GM19463 (cell line): ENCODE results near the gene BCAS3.
"Not testable (repeated sequence)": the region's sequence is repeated elsewhere in the genome, so short reads cannot be mapped to it uniquely, and the experiment has no call there.

ENCODE experiments used
- ATAC-seq: cut with Tn5 transposase; IDR thresholded peaks from one replicate; pipeline ENCODE4 v1.9.1; 2021; ENCODE audit warnings: mild to moderate bottlenecking, moderate library complexity; ENCODE audit not compliant: unreplicated experiment

BCAS3 gene

GRCh38 chr17:60920107-60920506, 242.5 kb downstream of the BCAS3 start:
- no peak for ATAC-seq

DNA sequence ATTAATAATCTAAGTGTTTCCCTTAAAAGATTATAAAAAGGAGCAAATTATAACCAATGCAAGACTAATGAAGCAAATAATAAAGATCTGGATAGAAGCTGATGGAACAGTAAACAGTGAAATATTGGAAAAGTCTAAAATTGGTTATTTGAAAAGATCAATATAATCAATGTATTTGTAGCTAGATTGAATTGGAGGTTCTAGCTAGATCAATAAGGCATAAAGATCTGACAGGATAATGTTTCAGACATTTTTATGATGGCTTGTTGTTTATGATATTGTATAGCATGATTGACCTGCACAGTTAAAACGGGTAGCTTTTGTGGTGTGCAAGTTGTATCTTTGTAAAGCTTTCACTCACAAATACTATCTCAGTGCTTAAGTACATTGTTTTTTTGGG, 245.3 kb downstream of the BCAS3 start:
- ATAC-seq, result no peak

DNA sequence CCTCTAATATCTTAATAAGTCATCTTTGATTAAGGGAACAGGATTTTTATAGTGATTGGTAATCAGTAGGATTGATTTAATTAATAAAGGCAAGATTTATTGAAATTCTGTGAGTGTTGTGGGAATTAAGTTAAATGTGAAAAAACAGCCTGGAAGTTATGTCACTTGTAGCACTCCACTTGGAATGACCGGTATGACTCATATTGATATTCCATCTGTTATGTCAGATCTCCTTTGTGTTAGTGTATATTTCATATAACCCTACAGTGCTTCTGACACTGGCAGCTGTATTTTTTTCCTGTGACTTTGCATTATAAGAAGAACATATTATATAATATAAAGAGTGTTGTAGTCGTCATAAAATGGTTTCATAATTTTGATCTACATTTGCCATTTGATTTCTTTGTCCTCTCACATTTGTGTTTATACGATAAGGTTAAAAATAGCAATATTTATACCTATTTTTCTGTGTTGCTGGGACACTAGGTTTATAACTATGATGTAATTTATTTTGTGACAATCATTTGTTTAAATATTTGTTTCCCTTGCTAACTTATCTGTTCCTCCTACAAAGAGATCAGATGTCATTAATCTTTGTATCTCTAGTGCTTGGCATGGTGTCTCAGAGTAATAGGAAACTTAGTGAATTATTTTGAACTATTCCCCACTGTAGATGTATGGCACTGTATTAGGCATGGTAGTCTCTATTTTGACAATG, 249.0 kb downstream of the BCAS3 start:
- ATAC-seq, result no peak

GRCh38 chr17:60933739-60934138, 256.1 kb downstream of the BCAS3 start:
- no peak for ATAC-seq

DNA sequence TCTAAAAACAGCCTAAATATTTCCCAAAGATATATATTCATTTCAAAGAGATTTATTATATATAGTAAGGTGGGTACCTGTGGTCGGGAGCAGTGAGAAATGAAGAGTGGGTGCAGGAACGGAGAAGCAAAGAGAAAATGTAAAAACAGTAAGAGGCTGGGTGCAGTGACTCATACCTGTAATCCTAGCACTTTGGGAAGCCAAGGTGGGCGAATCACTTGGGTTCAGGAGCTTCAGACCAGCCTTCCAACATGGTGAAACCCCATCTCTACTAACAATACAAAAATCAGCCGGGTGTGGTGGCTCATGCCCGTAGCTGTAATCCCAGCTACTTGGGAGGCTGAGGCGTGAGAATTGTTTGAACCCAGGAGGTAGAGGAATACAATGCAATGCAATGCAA, 257.1 kb downstream of the BCAS3 start:
- ATAC-seq, result no peak

GRCh38 chr17:60935991-60936390, 258.3 kb downstream of the BCAS3 start:
- ATAC-seq, result not testable (repeated sequence)

DNA sequence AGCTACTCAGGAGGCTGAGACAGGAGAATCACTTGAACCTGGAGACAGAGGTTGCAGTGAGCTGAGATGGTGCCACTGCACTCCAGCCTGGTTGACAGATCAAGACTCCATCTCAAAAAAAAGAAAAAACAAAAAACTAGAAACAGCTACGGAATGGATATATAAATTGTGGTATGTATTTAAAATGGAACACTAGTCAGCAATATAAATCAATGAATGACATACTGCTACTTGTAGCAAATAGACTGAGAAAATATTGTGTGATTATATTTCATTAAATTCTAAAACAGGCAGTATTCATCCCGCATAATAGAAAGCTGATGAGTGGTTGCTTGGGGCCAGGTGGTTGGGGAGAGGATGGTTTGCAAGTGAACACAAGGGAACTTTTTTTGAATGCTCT, 261.7 kb downstream of the BCAS3 start:
- ATAC-seq, result no peak

- ATAC-seq, result no peak
Observed at GRCh38 chr17:60941028-60941427, 263.4 kb downstream of the BCAS3 start.

DNA sequence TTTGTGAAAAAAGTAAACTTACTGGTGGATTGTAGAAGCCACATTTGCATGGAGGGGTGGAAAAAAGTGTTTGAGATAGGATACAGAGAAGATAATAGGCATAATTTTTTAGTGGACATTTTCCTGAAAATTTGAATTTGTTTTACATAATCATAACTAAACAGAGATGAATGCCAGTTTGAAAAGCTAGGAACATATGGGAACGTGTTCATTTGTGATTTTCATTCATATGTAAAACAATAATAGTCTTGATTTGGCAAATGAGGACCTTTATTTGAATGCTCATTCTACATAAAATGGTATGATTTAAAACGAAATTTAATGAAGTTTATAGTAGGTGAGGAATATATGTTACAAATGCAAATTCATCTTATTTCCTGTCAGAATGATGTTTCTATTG, 263.9 kb downstream of the BCAS3 start:
- ATAC-seq, result no peak

GRCh38 chr17:60944751-60945150, 267.1 kb downstream of the BCAS3 start:
- no peak for ATAC-seq

- ATAC-seq, result no peak
Observed at GRCh38 chr17:60947100-60947499, 269.4 kb downstream of the BCAS3 start.

- ATAC-seq, result no peak
Observed at GRCh38 chr17:60947543-60947942, 269.9 kb downstream of the BCAS3 start.

DNA sequence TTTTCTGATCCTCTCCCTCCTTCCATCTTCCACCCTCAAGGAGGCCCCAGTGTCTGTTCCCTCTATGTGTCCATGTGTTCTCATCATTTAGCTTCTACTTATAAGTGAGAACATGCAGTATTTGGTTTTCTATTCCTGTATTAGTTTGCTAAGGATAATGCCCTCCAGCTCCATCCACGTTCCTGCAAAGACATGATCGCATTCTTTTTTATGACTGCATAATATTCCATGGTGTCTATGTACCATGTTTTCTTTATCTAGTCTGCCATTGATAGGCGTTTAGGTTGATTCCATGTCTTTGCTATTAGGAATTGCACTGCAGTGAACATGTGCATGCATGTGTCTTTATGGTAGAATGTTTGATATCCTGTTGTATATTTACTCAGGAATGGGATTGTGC, 275.1 kb downstream of the BCAS3 start:
- no peak for ATAC-seq

DNA sequence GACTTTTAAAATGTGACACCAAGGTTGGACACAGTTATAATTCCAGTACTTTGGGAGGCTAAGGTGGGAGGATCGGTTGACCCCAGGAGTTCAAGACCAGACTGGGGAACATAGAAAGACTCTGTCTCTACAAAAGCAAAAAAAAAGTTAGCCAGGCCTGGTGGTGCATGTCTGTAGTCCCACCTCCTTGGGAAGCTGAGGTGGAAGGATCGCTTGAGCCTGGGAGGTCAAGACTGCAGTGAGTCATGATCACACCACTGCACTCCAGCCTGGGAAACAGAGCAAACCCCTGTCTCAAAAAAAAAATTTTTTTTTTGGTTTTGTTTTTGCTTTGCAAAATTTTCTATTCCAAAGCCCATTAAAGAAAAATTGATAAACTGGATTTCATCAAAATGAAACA, 281.4 kb downstream of the BCAS3 start:
- ATAC-seq, result no peak

DNA sequence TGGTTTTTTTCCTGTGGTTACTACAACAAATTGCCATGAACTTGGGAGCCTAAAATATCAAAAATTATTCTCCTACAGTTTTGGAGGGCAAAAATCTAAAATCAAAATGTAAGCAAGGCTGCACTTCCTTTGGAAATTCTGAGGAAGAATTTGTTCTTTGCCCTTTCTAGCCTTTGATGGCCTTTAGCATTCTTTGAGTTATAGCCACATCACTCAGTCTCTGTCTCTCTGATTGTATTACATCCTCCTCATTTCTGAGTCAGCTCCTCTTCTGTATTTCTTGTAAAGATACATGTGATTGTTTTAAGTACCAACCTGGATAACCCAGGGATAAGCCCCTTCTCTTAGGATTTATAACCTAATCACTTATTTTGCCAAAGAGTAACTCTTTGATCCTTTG, 282.0 kb downstream of the BCAS3 start:
- ATAC-seq, result no peak

GRCh38 chr17:60960398-60961065, 282.9 kb downstream of the BCAS3 start:
- ATAC-seq, result no peak

DNA sequence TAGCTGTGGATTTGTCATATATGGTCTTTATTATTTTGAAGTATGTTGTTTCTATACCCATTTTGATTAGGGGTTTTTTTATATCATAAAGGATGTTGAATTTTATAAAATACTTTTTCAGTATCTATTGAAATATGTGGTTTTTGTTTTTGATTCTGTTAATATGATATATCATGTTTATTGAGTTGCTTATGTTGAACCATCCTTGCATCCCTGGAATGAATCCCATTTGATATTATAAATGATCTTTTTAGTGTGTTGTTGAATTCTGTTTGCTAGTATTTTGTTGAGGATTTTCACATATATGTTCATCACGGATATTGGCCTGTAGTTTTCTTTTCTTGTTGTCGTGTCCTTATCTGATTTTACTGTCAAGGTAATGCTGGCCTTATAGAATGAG, 286.5 kb downstream of the BCAS3 start:
- no peak for ATAC-seq

DNA sequence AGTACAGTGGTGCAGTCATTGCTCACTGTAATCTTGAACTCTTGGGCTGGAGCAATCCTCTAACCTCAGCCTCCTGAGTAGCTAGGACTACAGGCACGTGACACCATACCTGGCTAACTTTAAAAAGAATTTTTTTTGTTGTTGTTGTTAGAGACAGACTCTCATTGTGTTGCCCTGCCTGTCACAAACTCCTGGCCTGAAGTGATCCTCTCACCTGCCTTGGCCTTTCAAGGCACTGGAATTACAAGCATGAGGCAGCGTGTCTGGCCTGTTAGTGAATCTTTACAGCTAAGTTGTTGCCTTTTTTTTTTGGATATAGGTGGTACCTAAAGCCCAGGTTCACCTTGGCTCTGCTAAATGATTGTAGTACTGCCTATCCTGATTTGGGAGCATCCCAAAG, 290.6 kb downstream of the BCAS3 start:
- ATAC-seq, result no peak

- no peak for ATAC-seq
Observed at GRCh38 chr17:60969500-60970037, 291.9 kb downstream of the BCAS3 start.

GRCh38 chr17:60970741-60971140, 293.1 kb downstream of the BCAS3 start:
- no peak for ATAC-seq

GRCh38 chr17:60971515-60972369, 294.1 kb downstream of the BCAS3 start:
- ATAC-seq, result no peak
